ENCODE measurements around the gene FHOD1. TPM values are rescaled to one million over a fixed set of nuclear protein-coding genes. Genes with fewer than 3 reads are reported as not detected.

The FHOD1 gene
- total RNA-seq, 4 donors from 2014 or later, result 1.9 to 7.4 (median 5.3) TPM

DNA sequence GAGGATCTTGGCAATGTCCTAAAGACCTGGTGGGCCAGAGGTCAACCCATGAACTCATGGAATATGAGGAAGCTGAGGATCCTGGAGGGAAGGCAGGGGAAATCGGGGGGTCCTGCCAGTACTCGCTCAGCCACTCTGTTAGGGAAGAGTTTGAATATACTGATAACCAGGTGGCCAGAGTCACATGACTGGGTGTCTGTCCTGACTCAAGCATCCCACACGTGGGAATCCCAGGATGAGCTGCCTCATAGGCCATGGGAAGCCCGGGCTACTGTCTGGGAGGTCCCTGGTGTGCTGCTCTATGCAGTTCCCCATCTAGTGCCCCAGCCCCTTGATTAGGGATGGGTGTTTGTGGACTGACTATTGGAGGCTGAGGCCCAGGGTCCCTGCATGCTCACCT is 59.0 kb downstream of the FHOD1 start:
- H3K27ac ChIP-seq, result no peak overlapping the region
- no peak overlapping the region for H3K4me3 ChIP-seq
- intact Hi-C loops (cut with DNase I), result no loop called here
- H3K36me3 ChIP-seq, result peaks cover 0 to 4% (median 0%) of the 10 kb centered on the region in 3 donors
- peaks cover 25 to 43% (median 28%) of the 10 kb centered on the region in 3 donors for H3K4me1 ChIP-seq
- DNase-seq, result no peak
- 83 to 89% methylated on average over 2 to 4 of the region's 4 CpGs for WGBS, 2 donors
- no peaks in the 10 kb centered on the region for H3K27me3 ChIP-seq
- TF ChIP-seq CTCF (IDR thresholded peaks at IDR 0.05), result no peak
- no peak for TF ChIP-seq POLR2A (IDR thresholded peaks at IDR 0.05)
- no peaks in the 10 kb centered on the region for H3K9me3 ChIP-seq

DNA sequence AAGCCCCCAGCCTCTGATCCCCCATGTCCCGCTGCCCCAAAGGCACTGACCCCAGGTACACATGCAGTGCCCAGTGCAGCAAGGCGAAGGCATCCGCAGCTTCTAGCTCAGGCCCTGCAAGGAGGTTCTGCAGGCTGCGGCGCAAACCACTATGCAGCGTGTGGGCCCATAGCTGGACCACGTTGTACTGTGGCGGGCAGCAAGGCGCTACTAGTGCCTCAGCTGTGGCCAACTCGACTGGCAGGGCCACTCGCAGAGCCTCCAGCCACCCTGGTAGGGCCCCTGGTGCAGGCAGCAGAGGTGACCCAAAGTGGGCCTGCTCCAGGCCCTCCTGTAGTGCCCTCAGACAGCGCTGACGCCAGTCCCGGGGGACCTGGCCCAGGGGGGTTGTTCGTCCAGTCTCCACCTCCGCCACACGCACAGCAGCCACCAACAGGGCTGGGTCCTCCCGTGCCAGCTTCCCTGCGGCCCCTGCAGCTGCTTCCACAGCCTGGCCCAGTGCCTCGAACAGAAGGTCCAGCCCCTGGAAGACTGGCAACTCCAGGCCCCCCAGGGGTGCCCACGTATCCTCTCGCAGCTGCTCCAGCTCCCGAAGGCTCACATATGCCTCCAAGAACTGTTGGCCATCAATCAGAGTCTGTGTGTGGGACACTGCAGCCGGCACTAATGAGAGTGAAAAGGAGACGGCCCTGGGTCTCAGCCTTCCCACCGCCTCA is 59.9 kb downstream of the FHOD1 start:
- Histone ChIP-seq H3K9me3 (no peaks in the 10 kb centered on the region), H3K4me1 (peaks cover 19 to 43% (median 24%) of the 10 kb centered on the region in 3 donors), H3K27ac (no peak overlapping the region), H3K36me3 (no peaks in the 10 kb centered on the region), H3K27me3 (no peaks in the 10 kb centered on the region), H3K4me3 (no peak overlapping the region)
- DNase-seq, result no peak
- no peak for TF ChIP-seq CTCF (IDR thresholded peaks at IDR 0.05)
- no peak for TF ChIP-seq POLR2A (IDR thresholded peaks at IDR 0.05)
- intact Hi-C loops (cut with DNase I), result no loop called here
- WGBS, 2 donors, result 50% methylated on average over 2 of the region's 26 CpGs; no CpG with 5 or more reads in 1 of the 2 donors

- H3K27ac ChIP-seq, result no peak overlapping the region
- no peaks in the 10 kb centered on the region for H3K27me3 ChIP-seq
- no peak overlapping the region for H3K4me3 ChIP-seq
- TF ChIP-seq CTCF (IDR thresholded peaks at IDR 0.05) (no peak), POLR2A (IDR thresholded peaks at IDR 0.05) (no peak)
- peaks cover 19 to 45% (median 30%) of the 10 kb centered on the region in 3 donors for H3K4me1 ChIP-seq
- no peaks in the 10 kb centered on the region for H3K9me3 ChIP-seq
- intact Hi-C loops (cut with DNase I), result no loop called here
- no peaks in the 10 kb centered on the region for H3K36me3 ChIP-seq
- DNase-seq, result no peak
- 53 to 64% methylated on average over 3 to 4 of the region's 5 CpGs for WGBS, 2 donors
Observed at GRCh38 chr16:67186550-67186950, 60.7 kb downstream of the FHOD1 start.

DNA sequence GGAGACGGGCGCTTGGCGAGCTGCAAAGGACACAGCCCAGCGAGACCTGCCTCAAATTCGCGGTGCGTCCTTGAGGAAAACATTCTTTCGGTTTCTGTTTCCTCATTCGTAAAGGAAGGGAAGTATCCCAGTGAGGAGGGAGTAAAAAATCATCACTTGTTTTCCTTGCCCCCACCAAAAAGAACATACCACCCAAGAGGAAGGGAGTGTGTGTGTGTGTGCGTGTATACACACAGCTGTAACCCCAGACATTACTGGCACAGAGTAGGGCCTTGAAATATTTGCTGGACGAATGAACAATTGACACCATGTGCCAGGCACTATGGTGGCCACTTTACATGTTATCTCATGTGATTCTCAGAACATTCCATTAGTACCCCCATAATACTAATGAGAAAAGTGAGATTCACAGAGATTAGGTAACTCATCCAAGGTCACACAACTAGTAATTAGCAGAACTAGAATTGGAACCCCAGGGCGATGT is 61.6 kb downstream of the FHOD1 start:
- peak overlapping the region in 3 of 4 donors; percentile 60 to 94 (median 61) for H3K4me3 ChIP-seq
- 15 to 17% methylated on average over 5 to 6 of the region's 12 CpGs for WGBS, 2 donors
- no peak for TF ChIP-seq POLR2A (IDR thresholded peaks at IDR 0.05)
- TF ChIP-seq CTCF (IDR thresholded peaks at IDR 0.05), result no peak
- H3K27ac ChIP-seq, result peak overlapping the region in 2 of 4 donors; percentile 19 to 21
- H3K27me3 ChIP-seq, result no peaks in the 10 kb centered on the region
- no peaks in the 10 kb centered on the region for H3K36me3 ChIP-seq
- DNase-seq, result no peak
- H3K9me3 ChIP-seq, result no peaks in the 10 kb centered on the region
- H3K4me1 ChIP-seq, result peaks cover 19 to 48% (median 34%) of the 10 kb centered on the region in 3 donors
- intact Hi-C loops (cut with DNase I), result no loop called here

GRCh38 chr16:67184995-67185650 is 62.2 kb downstream of the FHOD1 start:
- peak overlapping the region; percentile 58 to 94 (median 60) for H3K4me3 ChIP-seq
- peak; percentile 50 for DNase-seq
- TF ChIP-seq POLR2A (IDR thresholded peaks at IDR 0.05) (no peak), CTCF (IDR thresholded peaks at IDR 0.05) (peak; percentile 70 to 83 (median 80))
- H3K36me3 ChIP-seq, result no peaks in the 10 kb centered on the region
- no peaks in the 10 kb centered on the region for H3K9me3 ChIP-seq
- intact Hi-C loops (cut with DNase I), result no loop called here
- H3K27me3 ChIP-seq, result no peaks in the 10 kb centered on the region
- peak overlapping the region; percentile 93 to 99 (median 98) for H3K27ac ChIP-seq
- H3K4me1 ChIP-seq, result peaks cover 19 to 52% (median 34%) of the 10 kb centered on the region in 3 donors
- 3 to 28% methylated on average over 6 to 11 of the region's 43 CpGs for WGBS, 2 donors
